Measurements from ENCODE around the gene PHOX2B.
"Not testable (repeated sequence)": the region's sequence is repeated elsewhere in the genome, so short reads cannot be mapped to it uniquely, and the experiment has no call there.

Gene PHOX2B

DNA sequence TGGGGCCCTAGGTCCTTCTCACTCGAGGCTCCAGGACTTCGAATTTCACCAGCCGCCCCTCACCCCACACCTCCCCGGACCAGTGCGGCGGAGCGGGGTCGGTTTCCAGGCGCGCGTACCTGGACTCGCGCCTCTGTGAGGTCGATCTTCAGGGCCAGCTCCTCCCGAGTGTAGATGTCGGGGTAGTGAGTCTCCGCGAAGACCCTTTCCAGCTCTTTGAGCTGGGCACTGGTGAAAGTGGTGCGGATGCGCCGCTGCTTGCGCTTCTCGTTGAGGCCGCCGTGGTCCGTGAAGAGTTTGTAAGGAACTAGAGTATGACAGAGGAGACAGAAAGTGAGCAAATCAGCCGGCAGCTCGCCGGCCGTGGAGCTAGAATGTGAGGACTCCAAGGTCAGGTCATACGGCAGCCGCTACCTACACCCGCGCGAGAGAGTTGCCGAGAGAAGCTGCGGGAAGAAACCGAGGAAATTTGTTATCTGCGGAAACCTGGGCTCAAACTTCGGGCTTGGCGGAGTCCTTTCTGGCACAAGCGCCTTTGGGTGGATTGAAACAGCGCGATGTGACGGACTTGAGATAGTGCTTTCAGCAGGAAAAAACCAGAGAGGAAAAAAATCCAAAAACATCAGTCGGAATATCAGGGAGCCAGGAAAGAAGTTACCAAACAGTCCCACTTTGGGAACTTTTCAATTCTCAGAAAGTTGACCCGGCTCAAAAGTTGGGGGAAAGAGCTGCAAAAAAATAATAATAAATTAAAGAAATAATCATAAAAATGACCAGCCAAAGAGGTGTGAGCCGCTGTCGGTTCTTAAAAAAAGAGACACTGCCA lies 1.1 kb downstream of the PHOX2B start:
- DNase-seq, result no peak

DNA sequence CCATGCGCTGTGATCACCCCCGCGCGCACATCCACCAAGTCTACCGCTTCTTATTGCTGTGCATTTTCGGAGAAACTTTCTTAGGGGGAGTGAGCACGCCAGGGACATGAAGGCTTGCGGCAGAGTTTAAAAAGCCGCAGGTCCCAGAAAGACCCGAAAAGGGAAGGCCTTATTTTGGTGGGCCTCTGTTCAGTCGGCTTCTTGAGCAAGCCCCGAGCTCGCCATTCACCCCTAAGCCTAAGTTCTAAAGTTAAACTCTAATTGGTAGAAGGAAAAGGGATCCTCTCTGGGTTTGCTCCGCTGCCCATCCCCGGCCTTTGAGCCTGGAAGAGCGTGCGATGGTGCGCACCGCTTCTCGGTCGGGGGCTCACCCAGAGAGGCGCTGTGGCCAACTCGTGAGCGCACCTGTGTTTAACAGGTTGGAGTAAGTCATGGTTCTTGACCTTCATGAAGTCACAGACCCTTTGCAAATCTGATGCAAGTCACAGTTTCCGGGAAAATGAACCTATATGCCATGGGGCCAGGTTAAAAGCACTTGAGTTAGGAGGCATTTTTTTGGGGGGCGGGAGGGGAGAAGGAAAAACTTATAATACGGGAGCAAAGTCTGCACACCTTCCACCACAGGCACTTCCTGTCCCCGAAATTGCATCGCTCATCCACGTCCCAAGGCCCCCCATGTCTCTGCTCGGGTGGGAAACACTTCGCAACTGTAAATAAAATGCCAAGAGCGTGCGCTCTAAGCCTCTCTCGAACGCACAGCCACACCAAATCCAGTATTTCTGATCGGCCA lies 1.9 kb downstream of the PHOX2B start:
- DNase-seq, result no peak

DNA sequence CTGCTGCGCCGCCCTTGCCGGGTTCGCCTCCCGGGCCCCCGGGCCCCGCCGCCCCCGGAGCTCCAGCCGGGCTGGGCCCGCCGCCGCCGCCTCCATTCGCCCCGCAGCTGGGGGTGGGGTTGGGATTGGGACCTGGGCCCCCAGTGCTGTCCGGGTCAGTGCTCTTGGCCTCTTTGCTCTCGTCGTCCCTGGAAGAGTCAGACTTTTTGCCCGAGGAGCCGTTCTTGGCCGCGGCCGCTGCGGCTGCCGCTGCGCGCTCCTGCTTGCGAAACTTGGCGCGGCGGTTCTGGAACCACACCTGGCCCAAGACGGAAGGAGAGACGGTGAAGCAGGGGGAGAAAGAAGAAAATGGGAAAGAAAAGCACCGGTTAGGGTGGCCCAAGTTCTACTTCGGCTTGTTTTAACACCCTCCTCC lies 2.5 kb downstream of the PHOX2B start:
- DNase-seq, result no peak

DNA sequence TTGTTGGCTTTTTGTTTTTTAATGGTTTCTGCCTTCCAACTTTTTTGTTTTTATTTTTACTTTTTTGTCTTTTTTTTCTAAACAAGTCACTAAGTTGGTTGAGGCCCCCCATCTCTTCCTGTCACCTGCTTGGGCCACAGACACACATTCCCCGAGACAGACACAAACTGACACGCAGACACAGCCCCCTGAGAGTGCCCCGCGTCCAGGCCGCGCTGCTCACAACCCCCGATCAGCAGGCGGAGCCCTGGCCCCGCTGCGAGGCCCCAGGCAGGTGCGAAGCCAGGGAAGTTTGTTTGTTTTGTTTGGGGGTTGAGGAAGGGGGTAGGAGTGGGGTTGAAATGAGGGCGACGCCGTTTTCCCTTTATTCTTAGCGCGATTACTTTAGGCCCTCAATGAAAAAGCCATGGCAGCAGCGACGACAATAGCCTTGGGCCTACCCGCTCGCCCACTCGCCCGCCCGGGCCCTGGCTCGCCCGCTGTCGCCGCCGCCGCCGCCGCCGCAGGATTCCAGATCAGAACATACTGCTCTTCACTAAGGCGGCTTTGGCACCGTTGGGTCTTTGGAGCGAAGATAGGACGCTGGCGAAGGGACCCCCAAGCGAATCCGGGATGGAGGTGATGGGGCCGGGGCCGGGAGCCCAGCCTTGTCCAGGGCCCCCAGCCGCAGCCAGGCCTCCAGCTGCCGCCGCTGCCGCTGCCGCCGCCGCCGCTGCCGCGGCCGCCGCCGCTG lies 3.1 kb downstream of the PHOX2B start:
- DNase-seq, result no peak

DNA sequence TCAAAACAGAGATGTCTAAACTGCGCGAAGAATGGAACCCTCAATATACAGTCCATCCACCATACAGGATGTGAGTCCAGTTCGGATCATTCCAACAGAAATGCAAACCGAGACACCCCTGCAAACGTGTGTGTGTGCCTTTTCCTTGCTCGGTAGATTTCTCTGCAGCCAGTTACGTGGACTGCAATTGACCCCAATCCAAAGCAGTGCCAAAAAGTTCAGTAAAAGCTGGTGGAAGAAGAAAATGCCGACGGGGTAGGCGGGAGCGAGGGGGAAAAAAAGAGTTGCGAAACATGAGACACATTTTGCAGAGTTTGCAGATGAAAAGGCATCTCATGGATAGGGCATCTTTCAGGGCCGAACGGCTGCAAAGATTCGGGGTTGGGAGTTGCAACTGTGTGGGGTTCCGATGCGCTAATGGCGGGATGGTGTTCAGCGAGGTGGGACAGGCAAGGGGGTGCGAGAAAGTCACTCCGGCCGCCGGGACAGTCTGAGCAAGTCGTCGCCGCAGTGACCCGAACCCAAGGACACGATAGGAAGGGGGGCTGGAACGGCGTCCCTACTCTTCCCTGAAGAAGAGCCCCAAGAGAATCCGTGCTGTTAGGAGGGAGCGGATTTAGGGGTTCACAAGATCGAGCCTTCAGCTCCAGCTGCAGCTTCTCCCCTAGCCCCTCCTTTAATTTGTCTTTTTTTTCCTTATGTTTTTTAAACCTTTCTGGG lies 3.8 kb downstream of the PHOX2B start:
- no peak for DNase-seq

GRCh38 chr4:41741354-41741753 lies 7.2 kb downstream of the PHOX2B start:
- DNase-seq, result no peak

DNA sequence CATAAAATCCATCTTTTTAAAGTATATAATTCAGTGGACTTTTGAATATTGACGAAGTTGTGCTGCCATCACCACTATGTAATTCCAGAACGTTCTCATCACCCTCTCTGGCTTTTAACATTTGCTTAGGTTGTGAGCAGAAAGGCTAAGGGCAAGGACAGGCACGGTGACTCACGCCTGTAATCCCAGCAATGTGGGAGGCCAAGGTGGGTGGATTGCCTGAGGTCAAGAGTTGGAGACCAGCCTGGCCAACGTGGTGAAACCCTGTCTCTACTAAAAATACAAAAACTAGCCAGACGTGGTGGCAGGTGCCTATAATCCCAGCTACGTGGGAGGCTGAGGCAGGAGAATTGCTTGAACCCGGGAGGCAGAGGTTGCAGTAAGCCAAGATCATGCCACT lies 11.0 kb downstream of the PHOX2B start:
- not testable (repeated sequence) for DNase-seq

DNA sequence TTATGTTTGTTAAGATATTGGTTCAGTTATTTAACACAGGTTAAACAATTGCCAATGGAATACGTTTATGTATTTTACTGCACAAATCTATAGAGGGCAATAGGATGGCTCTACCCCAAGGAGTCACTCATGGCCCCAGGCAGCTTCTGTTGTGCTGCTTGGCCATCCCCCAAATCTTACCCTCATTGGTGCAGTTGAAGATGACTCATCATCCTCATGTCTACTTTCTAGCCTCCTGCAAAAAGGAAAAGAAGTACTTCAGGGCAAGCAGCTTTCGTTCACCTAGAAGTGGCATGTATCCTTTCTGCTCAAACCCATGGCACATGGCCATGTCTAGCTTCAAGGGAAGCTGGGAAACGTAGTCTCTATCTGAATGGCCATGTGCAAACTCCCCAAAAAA lies 14.2 kb downstream of the PHOX2B start:
- DNase-seq, result no peak

DNA sequence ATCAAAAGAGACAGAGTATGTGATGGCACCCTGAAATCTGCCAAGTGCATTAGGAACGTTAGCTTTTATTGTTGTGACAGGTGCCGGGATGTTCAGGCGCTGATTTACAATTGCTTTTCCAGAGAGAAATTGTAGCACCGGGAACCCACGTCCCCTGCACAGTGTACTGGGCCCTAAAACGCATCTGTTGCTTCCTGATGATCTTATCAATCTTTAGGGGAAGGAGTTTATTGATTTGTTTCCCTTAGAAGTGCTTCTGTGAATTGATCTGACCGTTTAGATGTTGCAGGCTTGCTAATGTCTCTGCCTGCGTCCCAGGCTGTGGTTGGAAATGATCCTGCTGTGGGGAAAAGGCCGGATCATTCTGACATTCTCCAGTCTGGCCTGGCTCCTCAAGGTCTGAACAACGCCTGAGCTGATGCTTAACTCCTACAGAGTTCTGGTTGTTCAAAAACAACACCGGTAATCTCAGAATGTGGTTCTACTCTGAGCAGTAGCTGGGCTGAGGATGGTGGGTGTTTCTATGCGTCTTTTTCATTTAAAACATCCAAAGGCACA lies 16.9 kb downstream of the PHOX2B start:
- no peak for DNase-seq

DNA sequence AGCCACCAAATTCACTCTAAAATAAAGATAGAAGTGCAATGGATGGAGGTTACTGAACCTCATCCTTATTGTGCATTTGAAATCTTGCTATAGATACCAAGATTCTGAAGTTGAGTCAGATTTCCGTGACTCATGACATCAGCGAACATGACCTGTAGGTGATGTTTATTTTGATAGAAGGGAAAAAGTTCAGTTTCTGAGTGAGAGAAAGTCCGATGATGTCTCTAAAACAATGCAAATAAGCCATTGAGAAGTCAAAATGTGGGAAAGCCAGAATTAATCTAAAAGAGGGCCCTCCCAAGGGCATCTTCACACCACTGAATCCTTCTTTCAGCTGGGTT lies 20.0 kb downstream of the PHOX2B start:
- no peak for DNase-seq

DNA sequence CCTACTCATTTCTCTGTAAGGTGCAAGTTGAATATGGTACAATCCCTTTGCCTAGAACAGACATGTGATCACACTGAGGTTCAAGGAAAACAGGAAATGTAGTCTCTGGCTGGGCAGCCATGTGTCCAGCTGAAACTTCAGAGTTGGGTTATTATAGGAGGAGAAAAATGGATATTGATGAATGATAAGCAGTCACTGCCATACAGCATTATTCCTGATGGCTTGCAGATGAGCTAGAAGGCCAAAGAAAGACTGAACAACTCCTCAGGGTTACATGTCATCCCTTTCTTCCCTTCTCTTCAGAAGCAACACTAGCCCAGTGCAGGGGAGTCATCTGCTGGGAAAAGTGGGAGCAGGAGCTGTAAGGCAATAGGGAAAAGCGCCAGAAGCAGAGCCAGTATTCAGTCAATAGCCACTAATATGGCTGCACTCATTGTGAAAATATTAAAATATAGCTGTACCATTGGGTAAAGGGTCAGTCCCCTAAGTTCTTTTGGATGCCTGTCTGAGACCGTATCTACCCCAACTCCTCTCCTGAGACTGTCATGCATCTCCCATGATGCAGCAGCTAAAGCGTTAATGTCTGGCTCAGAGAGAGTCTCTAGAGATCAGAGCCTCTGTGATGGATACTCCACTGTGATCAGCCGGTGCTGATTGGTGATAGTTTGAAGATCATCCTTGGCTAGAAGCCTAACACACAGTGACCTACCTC lies 20.5 kb downstream of the PHOX2B start:
- no peak for DNase-seq

GRCh38 chr4:41725254-41725653 lies 23.3 kb downstream of the PHOX2B start:
- DNase-seq, result no peak

- DNase-seq, result no peak
Observed at GRCh38 chr4:41723286-41723685, 25.2 kb downstream of the PHOX2B start.

GRCh38 chr4:41722181-41722580 lies 26.3 kb downstream of the PHOX2B start:
- DNase-seq, result no peak

GRCh38 chr4:41719417-41719816 lies 29.1 kb downstream of the PHOX2B start:
- no peak for DNase-seq

DNA sequence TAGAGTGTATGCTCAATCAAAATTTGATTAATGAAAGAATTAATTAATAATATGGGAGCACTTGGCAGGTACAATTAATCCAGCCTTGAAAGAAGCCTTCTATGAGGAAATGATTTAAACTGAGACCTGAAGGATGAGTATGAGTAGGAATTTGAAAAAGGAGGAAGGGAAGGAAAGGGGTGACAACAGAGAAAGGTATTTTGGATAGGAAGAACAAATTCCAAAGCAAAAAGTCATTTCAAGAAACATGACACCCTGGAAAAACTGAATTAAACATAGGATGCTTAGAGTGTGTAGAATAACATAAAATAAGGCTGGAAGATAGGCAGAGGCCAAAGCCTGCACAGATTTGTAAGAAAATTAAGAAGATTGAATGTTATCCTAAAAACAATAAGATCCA lies 29.6 kb downstream of the PHOX2B start:
- DNase-seq, result no peak

DNA sequence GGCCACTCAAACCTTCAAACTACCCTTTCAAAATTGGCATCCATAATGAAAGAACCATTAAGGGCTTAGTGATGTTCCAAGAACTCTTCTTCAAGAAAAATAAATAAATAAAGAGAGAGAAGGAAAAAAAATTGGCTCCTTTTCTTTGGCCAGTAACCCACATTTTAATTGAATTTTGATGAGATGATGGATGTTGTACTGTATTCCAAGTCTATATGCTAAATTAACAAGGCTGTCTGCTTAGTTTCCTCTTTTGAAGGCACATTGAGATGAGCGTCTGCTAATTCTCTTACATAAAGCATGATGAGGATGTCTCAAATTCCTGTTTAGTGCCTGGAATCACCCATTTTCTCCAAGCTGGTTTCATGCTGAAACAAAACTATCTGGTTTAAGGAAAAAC lies 33.4 kb downstream of the PHOX2B start:
- DNase-seq, result no peak

DNA sequence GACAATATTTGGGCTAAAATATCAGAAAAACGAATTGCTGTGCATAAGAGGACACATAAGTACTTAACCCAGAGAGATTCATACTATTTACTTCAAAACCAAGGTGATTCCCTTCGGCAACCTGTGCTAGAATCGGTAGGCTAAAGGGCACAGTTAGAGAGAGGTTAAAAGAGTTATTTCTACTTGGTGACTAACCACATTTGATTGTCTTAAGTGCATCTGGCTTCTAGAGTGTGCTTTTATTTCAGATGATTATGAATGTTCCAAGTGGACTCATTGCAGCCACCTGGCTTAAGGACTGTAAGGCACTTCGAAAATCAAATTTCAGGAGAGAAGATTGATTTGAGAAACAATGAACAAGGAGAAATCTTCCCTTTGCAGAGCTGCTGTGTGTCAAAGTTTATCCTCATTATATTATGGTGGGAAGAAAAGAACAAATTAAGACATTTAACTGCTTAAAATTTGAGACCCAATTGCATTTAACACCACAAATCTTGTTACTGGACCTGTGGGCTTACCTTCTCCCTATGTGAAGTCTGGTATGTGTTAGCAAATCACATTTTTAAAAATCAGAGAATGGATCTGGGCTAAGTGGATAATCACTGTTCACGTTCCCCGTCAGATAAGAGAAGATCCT lies 34.0 kb downstream of the PHOX2B start:
- DNase-seq, result no peak

GRCh38 chr4:41713768-41714167 lies 34.8 kb downstream of the PHOX2B start:
- no peak for DNase-seq

DNA sequence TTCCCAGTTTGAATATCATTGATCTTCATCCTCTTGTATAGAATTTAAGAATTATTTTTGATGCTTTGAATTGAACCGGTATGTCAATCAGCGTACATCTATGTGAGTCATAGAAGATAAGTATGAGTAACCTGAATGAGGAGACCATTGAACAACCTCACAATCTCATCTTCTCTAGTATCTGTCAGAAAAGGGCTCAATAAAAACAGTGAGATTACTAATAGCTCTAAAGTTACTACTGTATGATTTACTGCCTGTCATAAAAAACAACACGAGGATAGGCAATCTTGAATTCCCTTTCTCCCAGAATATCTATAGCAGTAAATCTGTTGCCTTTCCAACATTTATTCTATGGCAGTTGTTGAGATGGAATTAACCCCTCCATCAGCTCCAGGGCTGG lies 36.1 kb downstream of the PHOX2B start:
- DNase-seq, result no peak

DNA sequence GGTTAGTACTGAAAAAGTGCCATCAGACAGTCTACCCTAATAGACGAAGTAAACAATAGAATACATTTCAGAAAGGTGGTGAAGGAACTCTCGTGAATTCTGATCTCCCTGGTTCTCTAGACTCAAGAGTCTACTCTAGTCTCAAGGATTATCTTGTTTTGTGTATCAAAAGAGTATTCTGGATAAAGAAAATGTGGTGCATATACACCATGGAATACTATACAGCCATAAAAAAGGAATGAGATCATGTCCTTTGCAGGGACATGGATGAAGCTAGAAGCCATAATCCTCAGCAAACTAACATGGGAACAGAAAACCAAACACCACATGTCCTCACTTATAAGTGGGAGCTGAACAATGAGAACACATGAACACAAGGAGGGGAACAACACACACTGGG lies 36.9 kb downstream of the PHOX2B start:
- not testable (repeated sequence) for DNase-seq
